OCI-M1 (cell line): ENCODE data around the gene BCL10.
"Not testable (repeated sequence)": the region's sequence is repeated elsewhere in the genome, so short reads cannot be mapped to it uniquely, and the experiment has no call there.

Source experiments
- DNase-seq: peaks from one replicate; lab custom pipeline; 2025; lab: John Stamatoyannopoulos, UW

Gene BCL10

GRCh38 chr1:85264150-85264549 is 12.3 kb downstream of the BCL10 start:
- no peak for DNase-seq

GRCh38 chr1:85262985-85263384 is 13.4 kb downstream of the BCL10 start:
- DNase-seq, result no peak

GRCh38 chr1:85259912-85260274 is 16.5 kb downstream of the BCL10 start:
- no peak for DNase-seq

- DNase-seq, result peak; percentile 95
Measured at GRCh38 chr1:85259118-85259911, 17.1 kb downstream of the BCL10 start, which contains the start of gene C1orf52. TSS of gene C1orf52 (minus strand) at chr1:85259662. CDS start at chr1:85259633, 29 bp downstream.

GRCh38 chr1:85258536-85259117 is 17.8 kb downstream of the BCL10 start:
- peak; percentile 25 for DNase-seq

GRCh38 chr1:85249042-85249441 is 27.4 kb downstream of the BCL10 start:
- not testable (repeated sequence) for DNase-seq

- no peak for DNase-seq
Measured at GRCh38 chr1:85245891-85246290, 30.5 kb downstream of the BCL10 start.

- no peak for DNase-seq
Measured at GRCh38 chr1:85245456-85245855, 31.0 kb downstream of the BCL10 start.

GRCh38 chr1:85244271-85245061 is 32.0 kb downstream of the BCL10 start:
- peak; percentile 31 for DNase-seq

- no peak for DNase-seq
Measured at GRCh38 chr1:85243372-85243771, 33.1 kb downstream of the BCL10 start.

GRCh38 chr1:85240643-85241042 is 35.8 kb downstream of the BCL10 start:
- DNase-seq, result no peak

GRCh38 chr1:85240174-85240601 is 36.2 kb downstream of the BCL10 start:
- peak; percentile 67 for DNase-seq

GRCh38 chr1:85237613-85238012 is 38.8 kb downstream of the BCL10 start:
- no peak for DNase-seq

GRCh38 chr1:85230305-85230977 is 46.0 kb downstream of the BCL10 start:
- no peak for DNase-seq

GRCh38 chr1:85229574-85230097 is 46.8 kb downstream of the BCL10 start:
- no peak for DNase-seq

- DNase-seq, result no peak
Measured at GRCh38 chr1:85228972-85229371, 47.5 kb downstream of the BCL10 start.

GRCh38 chr1:85225624-85226380 is 50.6 kb downstream of the BCL10 start:
- DNase-seq, result peak; percentile 36

GRCh38 chr1:85224734-85225623 is 51.5 kb downstream of the BCL10 start:
- peak; percentile 94 for DNase-seq

GRCh38 chr1:85224295-85224694 is 52.1 kb downstream of the BCL10 start:
- no peak for DNase-seq

- no peak for DNase-seq
Measured at GRCh38 chr1:85223334-85223733, 53.1 kb downstream of the BCL10 start.
